Trophoblast cell (in vitro differentiated cells and primary cell): Measurements from ENCODE around the gene TAF4B.

ENCODE experiments used
- DNase-seq, 2 donors: peaks; one replicate each; pipeline ENCODE4 v3.0.0-alpha.2; 2016
- H2AFZ ChIP-seq: 2 replicates; pipeline ENCODE4 v1.6.1; 2013; ENCODE audit warnings: low read length, moderate library complexity, mild to moderate bottlenecking; ENCODE audit not compliant: insufficient read depth, poor library complexity
- H2AK5ac ChIP-seq: 2 replicates; pipeline ENCODE4 v1.6.1; 2013; ENCODE audit warnings: mild to moderate bottlenecking, low read length
- H2BK120ac ChIP-seq: 2 replicates; pipeline ENCODE4 v1.6.1; 2013; ENCODE audit warnings: low read length, mild to moderate bottlenecking, moderate library complexity; ENCODE audit not compliant: insufficient read depth, poor library complexity
- H2BK12ac ChIP-seq: 2 replicates; pipeline ENCODE4 v1.6.1; 2013; ENCODE audit warnings: mild to moderate bottlenecking, low read length, moderate library complexity
- H2BK5ac ChIP-seq: 2 replicates; pipeline ENCODE4 v1.6.1; 2013; ENCODE audit warnings: low read length, low read depth, moderate library complexity, mild to moderate bottlenecking; ENCODE audit not compliant: poor library complexity
- H3K14ac ChIP-seq: 2 replicates; pipeline ENCODE4 v1.6.1; 2013; ENCODE audit warnings: mild to moderate bottlenecking, low read length
- H3K18ac ChIP-seq: 2 replicates; pipeline ENCODE4 v1.6.1; 2013; ENCODE audit warnings: mild to moderate bottlenecking, low read length
- H3K23ac ChIP-seq: 2 replicates; pipeline ENCODE4 v1.6.1; 2013; ENCODE audit warnings: low read length
- H3K27ac ChIP-seq: 2 replicates; pipeline ENCODE4 v1.5.1; 2013; ENCODE audit warnings: low read depth, mild to moderate bottlenecking, inconsistent platforms, low read length, moderate library complexity
- H3K27me3 ChIP-seq: 2 replicates; pipeline ENCODE4 v1.6.1; 2013; ENCODE audit warnings: inconsistent platforms, mild to moderate bottlenecking, low read length, moderate library complexity; ENCODE audit not compliant: insufficient read depth
- H3K36me3 ChIP-seq, 2 experiments: 1 replicate in 1 of 2; 2 replicates in 1 of 2; pipeline ENCODE4 v1.6.1; 2013; ENCODE audit warnings: low read length in 2 of 2, mild to moderate bottlenecking in 2 of 2, moderate library complexity in 1 of 2; ENCODE audit not compliant: insufficient read depth in 2 of 2, control insufficient read depth in 1 of 2
- H3K4ac ChIP-seq: 2 replicates; pipeline ENCODE4 v1.6.1; 2013; ENCODE audit warnings: low read depth, mild to moderate bottlenecking, low read length, moderate library complexity
- H3K4me1 ChIP-seq, 2 experiments: 1 replicate in 1 of 2; 2 replicates in 1 of 2; pipeline ENCODE4 v1.6.1; 2013; ENCODE audit warnings: low read length in 2 of 2, mild to moderate bottlenecking in 2 of 2, moderate library complexity in 1 of 2; ENCODE audit not compliant: insufficient read depth in 2 of 2, control insufficient read depth in 1 of 2
- H3K4me2 ChIP-seq: 2 replicates; pipeline ENCODE4 v1.6.1; 2013; ENCODE audit warnings: inconsistent platforms, mild to moderate bottlenecking, low read length, moderate library complexity
- H3K4me3 ChIP-seq: 2 replicates; pipeline ENCODE4 v1.5.1; 2013; ENCODE audit warnings: mild to moderate bottlenecking, low read depth, low read length, inconsistent platforms
- H3K79me1 ChIP-seq: one replicate; pipeline ENCODE4 v1.6.1; 2013; ENCODE audit warnings: low read length
- H3K79me2 ChIP-seq: 2 replicates; pipeline ENCODE4 v1.6.1; 2013; ENCODE audit warnings: low read length, mild to moderate bottlenecking; ENCODE audit not compliant: control insufficient read depth, insufficient read depth, poor library complexity
- H3K9ac ChIP-seq: 2 replicates; pipeline ENCODE4 v1.6.1; 2013; ENCODE audit warnings: mild to moderate bottlenecking, low read length
- H3K9me3 ChIP-seq: 2 replicates; pipeline ENCODE4 v1.6.1; 2013; ENCODE audit warnings: low read depth, mild to moderate bottlenecking, control low read depth, inconsistent platforms, low read length; ENCODE audit not compliant: insufficient read depth
- H4K12ac ChIP-seq: 2 replicates; pipeline ENCODE4 v1.6.1; 2013; ENCODE audit warnings: low read depth, mild to moderate bottlenecking, low read length, moderate library complexity
- H4K8ac ChIP-seq: 2 replicates; pipeline ENCODE4 v1.6.1; 2013; ENCODE audit warnings: low read depth, mild to moderate bottlenecking, low read length, moderate library complexity
- H4K91ac ChIP-seq: one replicate; pipeline ENCODE4 v1.6.1; 2013; ENCODE audit warnings: low read depth, mild to moderate bottlenecking, low read length, moderate library complexity
- WGBS: extraction: QIAGEN DNeasy Blood & Tissue Kit; methylation state at CpG from one replicate; pipeline ENCODE4 v1.1.7; 2013; ENCODE audit warnings: missing lambda C conversion rate; ENCODE audit not compliant: insufficient read length, insufficient coverage; ENCODE audit errors: extremely low coverage; 5-methylcytosine and 5-hydroxymethylcytosine counted together

Gene TAF4B

DNA sequence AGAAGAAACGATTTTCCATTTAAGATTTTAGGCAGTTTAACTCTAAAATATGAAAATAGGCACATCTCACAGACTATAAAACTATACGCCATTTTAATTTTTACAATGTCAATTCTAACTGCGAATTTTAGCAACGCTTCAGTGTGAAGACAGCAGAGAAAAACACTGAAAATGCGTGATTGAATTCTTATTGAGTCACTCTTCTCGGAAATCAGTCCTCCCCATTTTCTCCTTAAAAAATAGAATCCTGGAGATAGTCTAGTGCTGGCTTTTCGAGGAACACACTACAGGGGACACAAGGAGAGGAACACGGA lies 373 bp upstream of the TAF4B start:
- Histone ChIP-seq H3K79me2 (no peaks in the 10 kb centered on the region), H3K4me3 (no peak overlapping the region), H2BK120ac (no peak overlapping the region), H3K27me3 (no peaks in the 10 kb centered on the region), H3K23ac (no peak overlapping the region), H3K4me1 (no peaks in the 10 kb centered on the region), H3K9me3 (no peaks in the 10 kb centered on the region), H3K4ac (no peak overlapping the region), H2BK5ac (no peak overlapping the region), H3K36me3 (no peaks in the 10 kb centered on the region), H4K91ac (no peak overlapping the region), H3K27ac (no peak overlapping the region), H2AK5ac (no peak overlapping the region), H3K4me2 (peak overlapping the region; percentile 99), H4K12ac (no peak overlapping the region), H3K9ac (no peak overlapping the region), H3K18ac (no peak overlapping the region), H3K14ac (no peak overlapping the region), H2AFZ (peak overlapping the region; percentile 76), H2BK12ac (no peak overlapping the region), H4K8ac (no peak overlapping the region), H3K79me1 (peaks cover 3% of the 10 kb centered on the region)
- DNase-seq = no peak
- no CpG with 5 or more reads among the region's 8 CpGs for WGBS

DNA sequence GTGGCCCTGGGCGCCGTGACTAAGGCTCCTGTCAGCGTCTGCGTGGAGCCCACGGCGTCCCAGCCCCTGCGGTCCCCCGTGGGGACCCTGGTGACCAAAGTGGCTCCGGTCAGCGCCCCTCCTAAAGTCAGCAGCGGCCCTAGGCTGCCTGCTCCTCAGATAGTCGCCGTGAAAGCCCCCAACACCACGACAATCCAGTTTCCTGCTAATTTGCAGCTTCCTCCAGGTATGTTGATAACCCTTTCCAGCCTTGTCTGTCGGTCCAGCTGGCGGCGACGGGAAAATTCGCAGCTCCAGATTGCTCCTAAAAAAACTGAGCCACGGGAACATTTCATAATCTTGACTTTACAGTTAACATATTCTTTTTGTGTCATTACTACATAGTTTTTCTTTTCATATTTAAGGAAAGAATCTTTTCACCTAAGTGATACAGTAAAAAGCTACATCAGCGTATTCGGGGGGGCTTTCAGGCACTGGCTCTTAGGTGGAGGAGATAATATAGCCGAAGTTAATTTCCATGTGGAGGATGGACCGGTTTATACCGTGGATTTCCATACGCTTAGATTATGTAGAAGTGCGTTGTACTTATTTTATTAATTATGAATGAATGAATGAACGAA lies 916 bp downstream of the TAF4B start:
- Histone ChIP-seq H3K27me3 (no peaks in the 10 kb centered on the region), H3K36me3 (no peaks in the 10 kb centered on the region), H2BK120ac (no peak overlapping the region), H2AFZ (peak overlapping the region; percentile 73), H3K4me1 (peaks cover under 1% of the 10 kb centered on the region in 2 experiments), H2AK5ac (no peak overlapping the region), H3K23ac (no peak overlapping the region), H3K79me2 (no peaks in the 10 kb centered on the region), H4K91ac (peak overlapping the region; percentile 1), H4K12ac (no peak overlapping the region), H2BK5ac (no peak overlapping the region), H3K14ac (no peak overlapping the region), H3K79me1 (peaks cover 3% of the 10 kb centered on the region), H3K4ac (no peak overlapping the region), H3K4me2 (peak overlapping the region; percentile 99), H3K4me3 (peak overlapping the region; percentile 89), H4K8ac (no peak overlapping the region), H3K9ac (peak overlapping the region; percentile 63), H3K9me3 (no peaks in the 10 kb centered on the region), H2BK12ac (no peak overlapping the region), H3K27ac (no peak overlapping the region), H3K18ac (no peak overlapping the region)
- 100% methylated on average over 2 of the region's 28 CpGs for WGBS
- DNase-seq = peak; percentile 14 to 41

DNA sequence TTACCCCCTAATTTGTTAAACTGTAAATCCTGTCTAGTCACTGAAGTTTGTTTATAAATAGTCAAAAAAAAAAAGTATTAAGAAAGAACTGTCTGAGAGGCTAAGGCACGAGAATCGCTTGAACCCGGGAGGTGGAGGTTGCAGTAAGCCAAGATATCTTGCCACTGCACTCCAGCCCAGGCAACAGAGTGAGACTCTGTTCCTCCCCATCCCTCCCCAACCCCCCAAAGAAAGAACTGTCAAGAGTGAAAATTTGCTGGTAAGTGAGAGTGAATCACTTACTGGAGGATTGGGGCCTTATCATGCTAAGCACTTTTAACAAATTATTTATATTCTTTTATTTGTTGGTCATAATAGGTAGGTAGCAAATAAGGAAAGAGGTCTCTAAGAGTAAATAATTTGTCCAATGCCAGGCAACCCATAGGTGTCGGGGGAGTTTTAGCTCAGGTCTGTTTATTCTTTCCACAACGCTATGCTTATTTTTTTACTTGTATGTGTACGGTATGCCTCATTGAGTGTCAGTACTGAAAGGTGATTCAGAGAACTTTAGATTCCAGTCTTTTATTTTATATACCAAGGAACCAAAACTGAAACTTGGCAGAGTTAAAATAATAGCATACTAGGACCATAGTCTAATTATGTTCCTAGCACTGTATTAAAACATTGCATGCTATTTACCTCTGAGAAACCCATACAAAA lies 2.5 kb downstream of the TAF4B start:
- H4K12ac ChIP-seq = no peak overlapping the region
- no peaks in the 10 kb centered on the region for H3K27me3 ChIP-seq
- H3K36me3 ChIP-seq = no peaks in the 10 kb centered on the region
- H2AK5ac ChIP-seq = no peak overlapping the region
- H3K4me1 ChIP-seq = peaks cover 2 to 3% of the 10 kb centered on the region in 2 experiments
- H3K79me2 ChIP-seq = no peaks in the 10 kb centered on the region
- no peak overlapping the region for H3K18ac ChIP-seq
- no peak overlapping the region for H3K27ac ChIP-seq
- no peak overlapping the region for H3K4ac ChIP-seq
- no peak overlapping the region for H4K91ac ChIP-seq
- no CpG with 5 or more reads among the region's 6 CpGs for WGBS
- H2AFZ ChIP-seq = no peak overlapping the region
- peaks cover 3% of the 10 kb centered on the region for H3K79me1 ChIP-seq
- peak in 1 of 2 donors; percentile 20 for DNase-seq
- no peak overlapping the region for H2BK120ac ChIP-seq
- no peak overlapping the region for H3K23ac ChIP-seq
- H3K9ac ChIP-seq = no peak overlapping the region
- no peaks in the 10 kb centered on the region for H3K9me3 ChIP-seq
- H3K4me2 ChIP-seq = no peak overlapping the region
- no peak overlapping the region for H4K8ac ChIP-seq
- H2BK5ac ChIP-seq = no peak overlapping the region
- H2BK12ac ChIP-seq = no peak overlapping the region
- H3K14ac ChIP-seq = no peak overlapping the region
- no peak overlapping the region for H3K4me3 ChIP-seq

DNA sequence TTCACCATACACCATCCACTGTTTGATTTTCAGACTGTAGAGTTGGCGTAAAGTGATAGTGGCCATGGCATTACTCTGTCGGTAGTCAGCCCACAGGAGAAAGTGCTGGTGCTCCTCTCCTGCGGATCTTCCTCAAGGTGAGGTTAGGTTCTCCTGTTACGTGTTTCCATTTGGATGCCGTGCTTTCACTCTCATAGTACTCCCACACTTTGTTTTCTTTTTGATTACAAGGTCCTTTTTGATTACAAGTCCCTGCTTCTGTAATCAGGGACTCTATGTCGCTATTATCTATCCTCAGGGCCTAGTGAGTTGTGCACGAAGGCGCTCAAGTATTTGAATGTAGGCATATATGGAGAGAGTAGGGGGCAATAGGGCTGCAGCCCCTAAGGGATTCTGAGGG lies 4.3 kb downstream of the TAF4B start:
- no peak overlapping the region for H2AFZ ChIP-seq
- H2BK5ac ChIP-seq = no peak overlapping the region
- no peaks in the 10 kb centered on the region for H3K27me3 ChIP-seq
- no peak overlapping the region for H3K9ac ChIP-seq
- H3K36me3 ChIP-seq = no peaks in the 10 kb centered on the region
- no peak overlapping the region for H4K12ac ChIP-seq
- no peak overlapping the region for H3K14ac ChIP-seq
- H3K18ac ChIP-seq = no peak overlapping the region
- no peak overlapping the region for H4K91ac ChIP-seq
- H3K4me1 ChIP-seq = peaks cover 2 to 3% of the 10 kb centered on the region in 2 experiments
- H3K79me1 ChIP-seq = peaks cover 3% of the 10 kb centered on the region
- no peaks in the 10 kb centered on the region for H3K9me3 ChIP-seq
- no peak overlapping the region for H2BK120ac ChIP-seq
- no peak overlapping the region for H3K4me2 ChIP-seq
- no peak overlapping the region for H2BK12ac ChIP-seq
- H3K23ac ChIP-seq = no peak overlapping the region
- H3K4me3 ChIP-seq = no peak overlapping the region
- H3K4ac ChIP-seq = no peak overlapping the region
- no peak overlapping the region for H4K8ac ChIP-seq
- WGBS = no CpG with 5 or more reads among the region's 8 CpGs
- H3K27ac ChIP-seq = no peak overlapping the region
- no peaks in the 10 kb centered on the region for H3K79me2 ChIP-seq
- no peak overlapping the region for H2AK5ac ChIP-seq
- peak in 1 of 2 donors; percentile 14 for DNase-seq
